DMS153 treated with DMSO at 0.1 percent for 48 hours (cell line): ENCODE measurements around the gene SYDE2.
"Not testable (repeated sequence)": the region's sequence is repeated elsewhere in the genome, so short reads cannot be mapped to it uniquely, and the experiment has no call there.

ENCODE experiments used
- DNase-seq: peaks from one replicate; lab custom pipeline; 2025; ENCODE audit not compliant: unreplicated experiment; lab: John Stamatoyannopoulos, UW

The SYDE2 gene

DNA sequence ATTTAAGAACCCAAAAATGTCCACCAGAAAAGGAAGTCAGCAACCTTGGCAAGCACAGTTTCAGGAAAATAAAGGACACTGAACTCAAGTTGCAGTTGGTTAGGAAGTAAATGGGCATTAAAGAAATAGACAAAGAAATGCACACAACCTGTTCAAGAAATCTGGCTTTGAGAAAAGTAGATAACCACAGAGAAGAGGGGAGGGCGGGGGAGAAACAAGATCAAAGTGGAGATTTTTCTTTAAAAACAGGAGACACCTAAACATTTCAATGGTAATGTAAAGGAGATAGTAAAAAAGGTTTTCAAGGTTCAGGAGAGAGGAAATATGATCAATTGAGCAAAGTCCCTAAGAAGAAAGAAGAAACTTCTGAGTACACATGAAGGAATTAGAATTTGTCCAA lies 29.1 kb downstream of the SYDE2 start:
- no peak for DNase-seq

- no peak for DNase-seq
Observed at GRCh38 chr1:85168884-85169283, 31.9 kb downstream of the SYDE2 start.

DNA sequence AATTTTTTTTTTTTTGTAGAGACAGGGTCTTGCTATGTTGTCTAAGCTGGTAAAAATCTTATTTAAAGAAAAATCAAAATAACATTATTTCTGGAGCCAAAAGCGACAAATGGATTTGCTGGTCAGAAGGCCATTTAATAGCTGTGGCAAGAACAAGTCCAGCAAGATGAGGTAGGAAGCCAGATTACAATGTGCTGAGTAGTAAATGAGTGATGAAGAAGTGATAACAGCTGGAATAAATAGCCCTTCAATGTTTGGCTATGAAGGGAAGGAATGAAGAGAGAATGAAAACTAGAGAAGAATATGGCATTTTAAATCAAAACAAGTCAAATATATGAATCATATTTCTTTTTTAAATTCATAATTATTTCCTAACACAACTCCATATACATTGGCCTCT lies 34.5 kb downstream of the SYDE2 start:
- no peak for DNase-seq

DNA sequence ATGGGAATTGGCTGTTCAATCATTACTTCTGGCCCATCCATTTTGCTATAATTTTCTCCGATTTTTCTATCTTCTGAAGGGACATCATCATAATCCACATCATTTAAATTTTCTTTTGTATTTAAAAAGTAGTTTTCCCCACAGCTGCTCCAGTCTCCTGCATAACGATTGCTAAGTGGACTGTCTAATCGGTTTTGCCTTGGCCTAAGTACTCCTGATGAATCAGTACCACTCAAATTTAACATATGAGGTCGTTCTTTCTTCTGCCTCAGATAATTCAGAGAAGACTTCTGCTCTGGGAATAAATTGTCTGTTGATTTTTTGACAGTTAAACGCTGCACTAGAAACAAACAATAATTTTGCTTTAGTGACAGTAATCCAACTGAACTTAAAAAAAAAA lies 41.9 kb downstream of the SYDE2 start:
- no peak for DNase-seq

- no peak for DNase-seq
Observed at GRCh38 chr1:85157436-85157835, 43.4 kb downstream of the SYDE2 start.

DNA sequence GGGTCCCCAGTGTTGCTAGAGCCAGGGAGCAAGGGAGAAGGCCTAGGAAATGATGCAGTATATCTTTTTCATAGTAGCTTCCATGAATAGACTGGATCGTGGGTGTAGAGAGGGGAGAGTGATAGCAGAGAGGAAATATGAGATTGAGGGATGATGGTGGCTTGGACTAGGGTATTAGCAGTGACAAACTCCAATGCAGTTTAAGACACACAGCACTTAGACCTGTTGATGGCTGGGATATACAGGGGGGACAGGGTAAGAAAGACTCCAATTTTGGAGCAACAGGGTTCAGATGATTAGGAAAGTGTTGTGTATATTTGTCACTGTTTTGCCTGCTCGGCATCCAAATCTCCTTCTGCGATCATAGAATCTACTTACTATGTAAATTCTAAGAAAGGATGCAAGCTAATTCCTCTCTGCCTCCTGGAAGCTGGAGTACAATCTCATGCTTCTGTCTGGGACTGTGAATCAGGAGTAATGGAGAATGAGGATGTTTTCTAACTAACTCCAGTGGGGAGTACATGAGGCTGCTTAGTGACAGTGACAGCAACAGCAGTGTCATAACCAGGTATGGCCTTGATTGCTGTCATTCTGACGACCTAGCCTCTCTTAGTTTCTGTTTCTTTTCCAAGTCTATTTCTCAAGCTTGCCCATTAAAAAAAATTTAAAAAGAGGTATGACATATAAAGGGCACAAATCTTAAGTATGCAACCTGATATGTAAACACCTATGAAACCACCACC lies 47.5 kb downstream of the SYDE2 start:
- DNase-seq, result no peak

- no peak for DNase-seq
Observed at GRCh38 chr1:85151446-85151845, 49.4 kb downstream of the SYDE2 start.

- no peak for DNase-seq
Observed at GRCh38 chr1:85149805-85150204, 51.0 kb downstream of the SYDE2 start.

DNA sequence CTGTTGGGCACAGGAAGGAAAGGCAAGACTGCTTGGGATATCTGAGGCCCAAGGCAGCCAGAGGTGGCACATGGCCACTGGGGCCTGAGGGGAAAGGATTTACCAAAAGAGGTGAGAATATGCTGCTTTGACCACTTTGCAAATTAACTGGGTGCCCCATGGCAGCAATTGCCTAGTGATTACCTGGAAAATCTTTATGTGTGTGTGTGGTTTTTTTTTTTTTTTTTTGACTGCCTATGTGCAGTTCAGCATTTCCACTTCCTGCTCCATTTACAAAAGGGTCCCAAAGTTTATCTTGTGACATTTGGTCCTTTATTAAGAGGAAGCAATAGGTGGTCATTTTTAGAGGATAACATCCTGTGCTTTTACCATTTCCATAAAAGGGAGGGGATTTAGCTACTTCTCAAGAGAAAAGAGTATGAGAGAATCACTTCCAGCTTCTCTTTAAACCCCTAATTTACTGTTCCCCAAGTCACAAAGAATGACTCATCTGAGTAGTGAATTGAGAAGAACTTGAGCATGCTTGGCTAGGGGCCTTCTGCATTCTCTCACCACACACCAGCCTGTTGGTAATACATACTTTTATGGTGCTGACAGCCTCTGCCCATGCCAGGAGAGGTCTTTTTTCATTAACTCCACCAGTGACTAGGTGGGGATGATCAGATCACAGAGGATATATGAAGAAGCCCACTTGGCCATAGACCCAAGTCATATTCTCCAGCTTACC lies 52.1 kb downstream of the SYDE2 start:
- no peak for DNase-seq

GRCh38 chr1:85146972-85147359 lies 53.9 kb downstream of the SYDE2 start:
- no peak for DNase-seq

DNA sequence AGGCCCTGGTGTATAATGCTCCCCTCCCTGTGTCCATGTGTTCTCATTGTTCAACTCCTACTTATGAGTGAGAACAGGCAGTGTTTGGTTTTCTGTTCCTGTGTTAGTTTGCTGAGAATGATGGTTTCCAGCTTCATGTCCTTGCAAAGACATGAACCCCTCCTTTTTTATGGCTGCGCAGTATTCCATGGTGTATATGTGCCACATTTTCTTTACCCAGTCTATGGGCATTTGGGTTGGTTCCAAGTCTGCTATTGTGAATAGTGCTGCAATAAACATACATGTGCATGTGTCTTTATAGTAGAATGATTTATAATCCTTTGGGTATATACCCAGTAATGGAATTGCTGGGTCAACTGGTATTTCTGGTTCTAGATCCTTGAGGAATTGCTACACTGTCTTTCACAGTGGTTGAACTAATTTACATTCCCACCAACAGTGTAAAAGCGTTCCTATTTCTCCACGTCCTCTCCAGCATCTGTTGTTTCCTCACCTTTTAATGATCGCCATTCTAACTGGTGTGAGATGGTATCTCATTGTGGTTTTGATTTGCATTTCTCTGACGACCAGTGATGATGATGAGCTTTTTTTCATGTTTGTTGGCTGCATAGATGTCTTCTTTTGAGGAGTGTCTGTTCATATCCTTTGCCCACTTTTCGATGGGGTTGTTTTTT lies 54.4 kb downstream of the SYDE2 start:
- DNase-seq, result not testable (repeated sequence)

DNA sequence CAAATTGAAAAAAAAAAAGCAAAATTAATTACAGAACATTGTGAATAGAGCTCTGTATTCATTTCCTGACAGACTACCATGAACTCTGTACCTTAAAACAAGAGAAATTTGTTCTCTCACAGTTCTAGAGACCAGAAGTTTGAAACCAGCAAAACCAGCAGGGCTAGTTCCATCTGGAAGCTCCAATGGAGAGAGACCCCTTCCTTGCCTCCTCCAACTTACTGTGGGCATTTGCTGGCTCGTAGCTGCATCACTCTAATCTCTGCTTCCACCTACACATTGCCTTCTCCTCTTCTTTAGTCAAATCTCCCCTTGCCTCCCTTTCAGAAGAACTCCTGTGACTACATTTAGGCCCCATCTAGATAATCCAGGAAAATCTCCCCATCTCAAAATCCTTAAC lies 56.5 kb downstream of the SYDE2 start:
- DNase-seq, result no peak

DNA sequence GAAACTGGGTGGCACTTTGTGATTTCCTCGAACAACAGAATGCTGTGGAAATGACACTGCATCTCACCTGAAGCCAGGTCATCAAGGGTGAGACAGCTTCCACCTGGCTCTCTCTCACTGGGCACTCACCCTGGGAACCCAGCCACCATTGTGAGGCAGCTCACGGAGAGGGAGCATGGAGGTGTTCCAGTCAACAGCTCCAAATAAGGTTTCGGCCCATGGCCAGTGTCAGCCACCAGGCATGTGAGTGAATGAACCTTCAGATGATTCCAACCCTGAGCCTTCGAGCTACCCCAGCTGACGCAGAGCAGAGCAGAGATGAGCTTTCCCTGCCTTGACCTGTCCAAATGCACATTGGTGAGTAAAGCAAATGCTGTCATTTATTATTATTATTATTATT lies 58.1 kb downstream of the SYDE2 start:
- DNase-seq, result no peak

GRCh38 chr1:85138439-85138838 lies 62.4 kb downstream of the SYDE2 start:
- not testable (repeated sequence) for DNase-seq

GRCh38 chr1:85137660-85138059 lies 63.2 kb downstream of the SYDE2 start:
- peak; percentile 93 for DNase-seq

- peak; percentile 80 for DNase-seq
Observed at GRCh38 chr1:85135392-85135798, 65.4 kb downstream of the SYDE2 start.

GRCh38 chr1:85134583-85135391 lies 66.0 kb downstream of the SYDE2 start:
- DNase-seq, result no peak

GRCh38 chr1:85133565-85134159 lies 67.2 kb downstream of the SYDE2 start:
- no peak for DNase-seq

GRCh38 chr1:85132078-85132720 lies 68.6 kb downstream of the SYDE2 start:
- no peak for DNase-seq

- DNase-seq, result no peak
Observed at GRCh38 chr1:85128316-85128715, 72.5 kb downstream of the SYDE2 start.
